Measurements from ENCODE around the gene VWC2L.

GRCh38 chr2:214533541-214533940 is 122.7 kb downstream of the VWC2L start:
- no peak for TF ChIP-seq JUND (IDR thresholded peaks at IDR 0.05)
- TF ChIP-seq REST (IDR thresholded peaks at IDR 0.05), result no peak
- TF ChIP-seq, protein P1, sequence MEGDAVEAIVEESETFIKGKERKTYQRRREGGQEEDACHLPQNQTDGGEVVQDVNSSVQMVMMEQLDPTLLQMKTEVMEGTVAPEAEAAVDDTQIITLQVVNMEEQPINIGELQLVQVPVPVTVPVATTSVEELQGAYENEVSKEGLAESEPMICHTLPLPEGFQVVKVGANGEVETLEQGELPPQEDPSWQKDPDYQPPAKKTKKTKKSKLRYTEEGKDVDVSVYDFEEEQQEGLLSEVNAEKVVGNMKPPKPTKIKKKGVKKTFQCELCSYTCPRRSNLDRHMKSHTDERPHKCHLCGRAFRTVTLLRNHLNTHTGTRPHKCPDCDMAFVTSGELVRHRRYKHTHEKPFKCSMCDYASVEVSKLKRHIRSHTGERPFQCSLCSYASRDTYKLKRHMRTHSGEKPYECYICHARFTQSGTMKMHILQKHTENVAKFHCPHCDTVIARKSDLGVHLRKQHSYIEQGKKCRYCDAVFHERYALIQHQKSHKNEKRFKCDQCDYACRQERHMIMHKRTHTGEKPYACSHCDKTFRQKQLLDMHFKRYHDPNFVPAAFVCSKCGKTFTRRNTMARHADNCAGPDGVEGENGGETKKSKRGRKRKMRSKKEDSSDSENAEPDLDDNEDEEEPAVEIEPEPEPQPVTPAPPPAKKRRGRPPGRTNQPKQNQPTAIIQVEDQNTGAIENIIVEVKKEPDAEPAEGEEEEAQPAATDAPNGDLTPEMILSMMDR (IDR thresholded peaks at IDR 0.05; ENCODE audit: low read depth, low read length, missing input control), result no peak
- TF ChIP-seq, protein P2, sequence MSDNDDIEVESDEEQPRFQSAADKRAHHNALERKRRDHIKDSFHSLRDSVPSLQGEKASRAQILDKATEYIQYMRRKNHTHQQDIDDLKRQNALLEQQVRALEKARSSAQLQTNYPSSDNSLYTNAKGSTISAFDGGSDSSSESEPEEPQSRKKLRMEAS (IDR thresholded peaks at IDR 0.05), result no peak
- TF ChIP-seq RAD21 (IDR thresholded peaks at IDR 0.05), result no peak
- no peak for TF ChIP-seq YY1 (IDR thresholded peaks at IDR 0.05)
